GM18868 (cell line): Measurements from ENCODE around the gene CHERP.
"Not testable (repeated sequence)": the region's sequence is repeated elsewhere in the genome, so short reads cannot be mapped to it uniquely, and the experiment has no call there.

ENCODE experiments used
- ATAC-seq: cut with Tn5 transposase; IDR thresholded peaks from one replicate; pipeline ENCODE4 v1.9.1; 2021; ENCODE audit warnings: mild to moderate bottlenecking, moderate library complexity; ENCODE audit not compliant: unreplicated experiment

Gene CHERP

DNA sequence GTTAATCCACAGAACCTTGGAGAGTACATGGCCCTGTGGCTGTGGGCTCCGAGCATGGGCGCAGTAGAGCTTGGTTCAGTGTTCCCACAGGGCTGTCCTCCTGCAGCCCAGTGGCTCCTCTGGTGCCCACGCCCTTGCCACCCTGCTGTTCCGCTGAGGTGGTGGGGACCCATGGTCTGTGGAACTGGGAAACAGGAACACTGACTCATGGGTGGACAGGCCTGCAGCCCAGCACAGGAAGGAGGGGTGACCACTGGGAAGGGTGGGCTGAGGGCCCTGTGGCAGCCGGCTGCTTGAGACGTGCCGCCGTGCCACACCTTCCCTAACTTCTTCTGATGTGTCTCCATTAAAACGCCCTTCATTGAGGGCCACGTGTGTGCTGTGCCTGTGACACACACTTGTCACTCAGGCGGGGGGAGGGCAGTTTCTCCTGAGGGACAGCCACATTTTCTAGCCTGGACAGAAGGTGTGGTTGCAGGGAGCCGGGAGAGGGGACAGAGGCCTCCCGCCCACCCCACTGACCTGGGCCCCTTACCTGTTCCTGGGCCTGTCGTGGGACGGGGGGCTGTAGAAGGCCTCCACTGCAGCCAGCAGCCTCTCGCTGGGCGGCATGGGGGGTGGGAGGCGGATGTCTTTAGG, 21.1 kb downstream of the CHERP start:
- ATAC-seq = no peak

DNA sequence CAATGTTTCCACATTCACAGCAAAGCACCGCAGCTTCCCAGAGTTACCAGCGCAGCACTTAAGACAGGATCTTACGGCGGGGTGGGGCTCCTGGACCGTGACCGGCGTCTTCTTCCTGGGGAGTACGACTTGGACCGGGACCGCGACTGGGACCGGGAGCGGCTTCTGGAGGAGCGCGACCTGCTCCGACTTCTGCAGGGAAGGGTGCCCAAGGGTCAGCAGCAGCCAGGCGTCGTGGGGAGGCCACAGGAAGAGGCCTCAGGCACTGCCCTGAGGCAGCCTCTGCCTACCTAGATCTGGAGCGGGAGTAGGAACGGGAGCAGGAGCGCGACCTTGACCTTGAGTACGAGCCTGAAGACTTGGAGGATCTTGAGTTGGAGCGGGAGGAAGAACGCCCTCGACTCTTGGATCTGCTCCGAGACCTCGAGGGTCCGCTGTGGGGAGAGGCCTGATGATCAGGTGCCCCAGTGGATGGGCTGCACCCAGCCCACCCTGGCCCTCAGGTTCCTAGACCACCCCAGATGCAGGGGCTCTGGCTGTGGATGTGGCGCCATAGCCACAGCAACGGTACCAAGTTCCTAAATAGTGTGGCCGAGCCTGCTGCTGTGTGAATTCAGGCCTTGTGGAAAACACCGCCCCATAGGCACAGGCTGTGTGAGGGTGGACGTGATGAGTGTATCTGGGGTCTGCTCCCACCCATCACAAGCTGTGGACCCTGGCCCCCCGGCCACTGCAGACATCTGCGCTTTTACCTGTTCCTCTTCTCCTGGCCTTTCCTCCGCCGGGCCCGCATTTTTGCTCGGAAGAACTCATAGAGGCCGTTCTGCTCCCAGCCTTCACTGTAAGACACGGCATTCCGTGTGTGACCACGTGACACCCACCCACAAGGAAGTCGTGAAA, 21.9 kb downstream of the CHERP start:
- no peak for ATAC-seq

DNA sequence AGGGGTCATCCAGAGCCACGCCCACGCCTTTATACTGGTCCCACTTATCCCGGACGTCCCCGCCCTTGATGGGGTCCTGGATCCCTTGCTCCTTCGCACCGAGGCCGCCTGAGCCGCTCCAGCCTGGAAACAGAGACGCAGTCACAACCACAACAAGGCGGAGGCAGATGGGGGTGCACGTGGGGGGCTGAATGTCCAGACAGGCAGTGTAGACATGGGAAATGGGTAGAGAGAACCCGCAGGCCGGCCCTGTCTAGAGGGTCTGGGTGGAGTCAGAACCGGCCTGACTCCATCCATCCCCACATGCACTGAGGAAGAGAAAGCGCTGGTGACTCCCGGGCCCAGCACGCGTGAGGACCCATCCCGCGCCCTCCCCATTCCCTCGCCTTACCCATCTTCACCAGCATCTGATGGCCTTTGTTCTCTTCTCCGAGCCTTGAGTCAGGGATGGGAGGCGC, 23.0 kb downstream of the CHERP start:
- no peak for ATAC-seq

DNA sequence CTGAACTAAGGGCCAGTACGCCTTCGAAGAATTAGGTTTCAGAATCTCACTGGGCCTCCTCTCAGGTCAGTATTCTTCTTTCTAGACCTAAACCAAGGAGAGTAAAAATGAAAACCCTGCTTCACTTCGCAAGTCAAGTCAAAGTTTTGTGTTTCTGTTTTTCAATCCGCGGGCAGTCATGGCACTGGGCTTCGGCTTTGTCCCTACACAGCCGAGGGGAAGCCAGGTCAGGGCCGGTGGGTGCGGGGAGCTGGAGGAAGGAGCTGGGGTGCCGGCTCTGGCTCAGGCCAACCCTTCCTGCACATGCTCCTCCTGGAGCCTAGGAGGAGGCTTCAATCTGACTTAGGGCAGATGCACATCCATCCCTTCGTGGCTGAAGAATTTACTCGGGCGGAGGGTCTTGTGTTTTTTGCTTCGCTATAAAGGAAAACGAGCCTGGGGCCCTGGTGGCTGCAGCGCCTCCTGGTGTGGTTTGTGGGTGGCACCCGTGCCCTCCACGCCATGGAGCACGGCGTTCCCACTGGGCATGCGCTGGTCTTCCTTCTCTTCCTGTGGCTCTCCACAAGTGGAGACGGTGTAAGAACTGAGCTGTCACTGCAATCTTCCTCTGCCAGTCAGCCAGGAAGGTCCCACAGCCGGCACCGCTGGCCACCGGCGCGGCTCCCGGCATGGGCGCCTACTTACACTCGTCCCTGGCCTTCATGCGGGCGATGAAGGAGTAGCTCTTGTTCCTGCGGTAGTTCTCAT, 23.6 kb downstream of the CHERP start:
- ATAC-seq = no peak

DNA sequence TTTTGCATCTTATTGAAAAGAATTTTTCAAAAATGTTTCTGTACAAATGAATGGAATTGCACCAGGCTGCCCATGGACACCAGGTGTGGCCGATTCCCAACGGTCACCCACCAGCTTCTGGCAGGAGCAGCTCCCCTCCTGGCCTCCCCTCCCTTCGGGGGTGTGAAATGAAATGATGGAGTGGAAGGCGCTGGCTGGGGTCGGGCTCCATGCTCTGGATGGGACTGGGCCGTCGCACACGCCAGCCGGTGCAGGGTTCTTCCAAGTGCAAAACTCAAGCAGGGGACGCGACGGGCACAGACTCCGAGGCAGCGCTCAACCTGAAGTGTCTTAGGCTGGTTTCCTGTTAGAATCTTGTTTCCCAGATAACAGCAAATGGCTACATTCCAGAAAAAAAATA, 24.2 kb downstream of the CHERP start:
- no peak for ATAC-seq

DNA sequence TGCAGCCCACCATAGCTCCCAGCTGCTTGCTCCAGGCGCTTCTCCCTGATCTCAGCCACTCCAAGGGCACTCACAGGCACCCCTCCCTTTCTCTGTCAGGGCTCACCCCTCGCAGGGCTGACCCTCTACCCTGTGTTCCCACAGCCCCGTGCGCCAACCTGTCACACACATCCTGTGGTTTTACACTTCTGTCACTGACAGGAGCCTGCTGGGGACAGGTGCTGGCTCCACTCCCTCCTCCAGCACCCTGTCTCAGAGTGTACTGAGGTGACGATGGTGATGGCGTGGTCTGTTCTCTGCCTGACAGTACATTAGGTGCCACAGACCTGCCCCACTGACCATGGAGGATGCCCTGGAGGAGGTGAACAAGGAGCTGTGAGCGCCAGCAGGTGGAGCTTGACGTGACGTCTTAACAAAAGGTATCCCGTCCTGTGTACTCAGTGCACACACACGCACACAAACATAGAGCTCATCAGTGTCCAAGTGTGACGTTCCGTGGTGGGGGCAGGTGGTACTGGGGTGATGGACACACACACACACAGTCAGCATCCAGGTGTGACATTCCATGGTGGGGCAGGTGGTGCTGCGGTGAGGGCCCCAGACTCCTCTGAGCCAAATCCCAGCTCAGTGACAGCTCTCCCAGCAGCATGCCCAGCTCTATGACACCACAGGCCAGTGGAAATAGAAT, 25.2 kb downstream of the CHERP start:
- no peak for ATAC-seq

DNA sequence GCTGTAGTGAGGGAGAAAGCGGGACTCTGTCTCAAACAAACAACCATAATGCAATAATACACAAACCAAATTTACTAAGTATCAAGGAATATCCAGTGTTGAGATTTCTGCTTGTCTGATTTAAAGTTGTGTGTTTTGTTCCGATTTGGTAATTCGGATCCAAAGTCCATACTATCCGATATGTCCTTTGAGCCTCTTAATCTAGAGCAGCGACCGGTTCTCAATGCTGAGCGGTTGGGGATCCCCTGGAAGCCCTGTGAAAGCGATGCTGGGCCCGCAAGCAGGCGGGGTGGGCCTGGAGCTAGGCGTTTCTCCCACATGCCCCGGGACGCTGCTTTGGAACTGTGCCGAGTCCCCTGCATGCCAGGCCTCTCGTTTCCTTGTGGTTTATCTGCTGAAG, 25.9 kb downstream of the CHERP start:
- ATAC-seq = no peak

DNA sequence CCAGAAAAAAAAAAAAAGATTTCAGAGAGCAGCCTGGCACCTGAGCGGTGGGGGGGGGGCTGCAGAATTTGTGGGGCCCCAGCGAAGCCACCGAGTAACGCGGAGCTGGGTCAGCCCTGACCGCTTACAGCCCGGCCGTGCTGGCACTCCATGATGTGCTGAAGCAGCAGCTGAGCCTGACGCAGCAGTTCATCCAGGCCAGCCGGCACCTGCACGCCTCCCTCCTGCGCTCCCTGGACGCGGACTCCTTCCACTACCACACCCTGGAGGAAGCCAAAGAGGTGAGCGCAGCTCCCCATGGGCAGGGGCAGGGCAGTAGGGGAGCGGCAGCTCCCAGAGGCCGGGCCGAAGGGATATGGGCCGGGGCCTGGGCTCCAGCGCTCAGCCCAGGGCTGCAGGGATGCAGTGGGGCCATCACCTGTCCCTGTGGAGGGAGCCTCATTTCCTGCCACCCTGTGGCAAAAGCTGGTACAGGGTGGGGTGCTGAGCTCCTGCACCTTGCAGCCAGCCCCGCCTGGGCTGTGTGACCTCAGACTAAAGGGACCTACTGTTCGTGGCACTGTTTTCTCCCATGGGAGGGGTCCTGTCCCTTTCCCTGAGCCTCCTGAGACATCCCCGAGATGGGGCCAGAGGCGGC, 27.7 kb downstream of the CHERP start:
- ATAC-seq = no peak

DNA sequence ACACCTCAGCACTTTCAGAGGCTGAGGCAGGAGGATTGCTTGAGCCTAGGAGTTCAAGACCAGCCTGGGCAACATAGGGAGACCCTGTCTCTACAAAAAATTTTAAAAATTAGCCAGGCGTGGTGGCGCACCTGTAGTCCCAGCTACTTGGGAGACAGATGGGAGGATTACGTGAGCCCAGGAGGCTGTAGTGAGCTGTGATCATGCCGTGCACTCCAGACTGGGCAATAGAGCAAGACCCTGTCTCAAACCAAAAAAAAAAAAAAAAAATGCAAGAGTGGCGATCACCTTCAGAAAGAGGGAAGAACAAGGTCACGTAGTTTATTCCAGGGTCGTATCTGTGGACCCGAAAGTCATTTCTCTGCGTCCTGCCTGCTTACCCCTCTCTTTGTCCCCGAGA, 29.6 kb downstream of the CHERP start:
- not testable (repeated sequence) for ATAC-seq

DNA sequence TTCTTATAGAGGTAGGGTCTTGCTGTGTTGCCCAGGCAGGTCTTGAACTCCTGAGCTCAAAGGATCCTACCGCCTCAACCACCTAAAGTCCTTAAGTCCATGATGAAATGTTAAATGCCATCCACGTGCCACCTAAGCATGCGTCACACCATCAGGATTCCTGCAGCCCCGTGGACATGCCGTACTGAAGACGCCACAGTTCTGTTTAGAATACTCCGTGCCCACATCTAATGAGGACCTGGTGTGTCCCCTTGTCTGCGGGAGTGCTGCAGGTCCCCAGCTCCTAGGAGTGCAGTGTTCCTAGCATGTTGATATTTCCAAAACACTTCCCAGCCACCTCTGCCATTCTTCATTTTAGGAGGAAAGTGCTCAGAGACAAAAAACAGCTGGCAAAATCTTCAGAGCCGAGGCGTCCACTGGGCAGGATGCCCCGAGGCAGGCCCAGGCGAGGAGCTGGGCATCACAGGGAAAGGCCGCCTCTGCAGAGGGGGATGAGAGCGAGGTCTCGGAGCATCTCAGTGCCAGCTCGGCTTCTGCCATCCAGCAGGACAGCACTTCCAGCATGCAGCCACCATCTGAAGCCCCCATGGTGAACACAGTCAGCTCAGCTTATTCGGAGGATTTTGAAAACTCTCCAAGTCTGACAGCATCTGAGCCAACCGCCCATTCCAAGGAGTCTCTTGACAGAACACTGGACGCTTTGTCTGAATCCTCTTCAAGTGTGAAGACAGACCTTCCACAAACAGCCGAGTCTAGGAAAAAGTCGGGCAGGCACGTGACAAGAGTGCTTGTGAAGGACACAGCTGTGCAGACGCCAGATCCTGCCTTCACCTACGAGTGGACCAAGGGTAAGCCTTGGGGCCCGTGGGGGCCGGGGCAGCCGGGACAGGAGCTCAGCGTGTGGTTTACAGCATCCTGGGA, 32.8 kb downstream of the CHERP start:
- no peak for ATAC-seq

DNA sequence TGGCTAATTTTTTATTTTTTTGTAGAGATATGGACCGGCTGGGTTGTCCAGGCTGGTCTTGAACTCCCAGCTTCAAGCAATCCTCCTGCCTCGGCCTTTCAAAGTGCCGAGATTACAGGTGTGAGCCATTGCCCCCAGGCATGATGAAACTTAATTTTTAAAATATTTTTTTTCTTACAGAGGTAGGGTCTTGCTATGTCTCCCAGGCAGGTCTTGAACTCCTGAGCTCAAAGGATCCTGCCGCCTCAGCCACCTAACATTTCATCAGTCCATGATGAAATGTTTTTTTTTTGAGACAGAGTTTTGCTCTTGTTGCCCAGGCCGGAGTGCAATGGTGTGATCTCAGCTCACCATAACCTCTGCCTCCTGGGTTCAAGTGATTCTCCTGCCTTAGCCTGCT, 33.7 kb downstream of the CHERP start:
- no peak for ATAC-seq

DNA sequence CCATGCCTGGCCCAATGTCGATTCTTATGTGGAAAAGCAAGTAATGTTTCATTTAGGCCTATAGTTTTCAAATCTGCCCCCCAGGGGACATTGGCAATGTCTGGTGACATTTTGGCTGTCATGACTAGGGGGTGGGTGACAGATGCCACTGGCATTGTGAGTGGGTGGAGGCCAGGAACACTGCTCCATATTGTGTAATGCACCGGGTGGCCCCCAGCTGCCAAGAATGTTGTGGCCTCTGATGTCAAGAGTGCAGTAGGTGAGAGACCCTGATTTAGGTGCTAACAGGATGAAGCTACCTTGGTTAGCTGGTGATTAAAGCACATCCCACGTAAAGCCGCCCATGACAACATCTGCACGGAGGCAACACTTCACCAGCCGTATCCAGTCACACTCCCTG, 35.3 kb downstream of the CHERP start:
- no peak for ATAC-seq

DNA sequence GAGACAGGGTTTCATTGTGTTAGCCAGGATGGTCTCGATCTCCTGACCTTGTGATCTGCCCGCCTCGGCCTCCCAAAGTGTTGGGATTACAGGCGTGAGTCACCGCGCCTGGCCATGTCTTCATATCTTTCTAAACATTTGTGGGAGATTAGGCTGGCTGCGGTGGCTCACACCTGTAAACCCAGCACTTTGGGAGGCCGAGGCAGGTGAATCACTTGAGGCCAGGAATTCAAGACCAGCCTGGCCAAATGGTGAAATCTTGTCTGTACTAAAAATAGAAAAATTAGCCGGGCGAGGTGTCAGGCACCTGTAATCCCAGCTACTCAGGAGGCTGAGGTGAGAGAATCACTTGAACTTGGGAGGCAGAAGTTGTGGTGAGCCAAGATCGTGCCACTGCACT, 36.1 kb downstream of the CHERP start:
- ATAC-seq = not testable (repeated sequence)

DNA sequence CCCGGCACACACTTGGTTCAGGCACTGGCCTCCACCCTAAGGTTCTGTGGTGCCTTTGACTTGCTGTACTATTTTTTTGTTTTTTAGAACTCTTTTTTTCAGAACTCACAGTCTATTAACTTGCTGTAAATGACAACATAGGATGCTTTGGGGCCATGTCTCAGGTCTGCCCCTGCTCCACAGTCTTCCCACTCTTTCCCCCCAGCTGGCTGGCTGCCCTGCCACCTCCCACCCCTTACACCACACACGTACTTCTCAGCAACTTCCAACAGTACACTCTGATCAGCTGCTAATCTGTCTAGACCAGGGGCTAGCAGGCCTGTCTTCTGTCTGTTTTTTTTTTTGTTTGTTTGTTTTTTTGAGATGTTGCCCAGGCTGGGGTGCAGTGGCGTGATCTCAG, 38.0 kb downstream of the CHERP start:
- no peak for ATAC-seq

DNA sequence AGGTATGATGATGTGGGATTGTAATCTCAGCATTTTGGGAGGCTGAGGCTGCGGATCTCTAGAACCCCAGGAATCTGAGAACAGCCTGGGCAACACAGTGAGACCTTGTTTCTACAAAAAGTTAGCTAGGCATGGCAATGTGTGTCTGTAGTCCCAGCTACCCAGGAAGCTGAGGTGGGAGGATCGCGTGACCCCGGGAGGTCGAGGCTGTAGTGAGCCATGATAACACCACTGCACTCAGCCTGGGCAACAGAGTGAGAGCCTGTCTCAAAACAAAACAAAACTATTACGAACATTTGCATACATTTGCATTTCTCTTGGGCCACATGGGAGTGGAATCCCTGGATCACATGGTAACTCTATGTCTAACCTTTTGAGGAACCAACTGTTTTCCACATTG, 44.4 kb downstream of the CHERP start:
- no peak for ATAC-seq

DNA sequence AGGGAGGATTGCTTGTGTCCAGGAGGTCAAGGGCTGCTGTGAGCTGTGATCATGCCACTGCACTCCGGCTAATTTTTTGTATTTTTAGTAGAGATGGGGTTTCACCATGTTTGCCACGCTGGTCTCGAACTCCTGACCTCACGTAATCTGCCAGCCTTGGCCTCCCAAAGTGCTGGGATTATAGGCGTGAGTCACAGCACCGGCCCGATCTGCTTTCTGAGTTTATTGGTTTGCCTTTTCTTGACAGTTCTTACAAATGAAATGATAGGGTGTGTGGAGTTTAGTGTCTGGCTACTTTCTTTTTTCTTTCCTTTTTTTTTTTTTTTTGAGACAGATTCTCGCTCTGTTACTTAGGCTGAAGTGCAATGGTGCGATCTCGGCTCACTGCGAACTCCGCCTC, 45.2 kb downstream of the CHERP start:
- no peak for ATAC-seq

DNA sequence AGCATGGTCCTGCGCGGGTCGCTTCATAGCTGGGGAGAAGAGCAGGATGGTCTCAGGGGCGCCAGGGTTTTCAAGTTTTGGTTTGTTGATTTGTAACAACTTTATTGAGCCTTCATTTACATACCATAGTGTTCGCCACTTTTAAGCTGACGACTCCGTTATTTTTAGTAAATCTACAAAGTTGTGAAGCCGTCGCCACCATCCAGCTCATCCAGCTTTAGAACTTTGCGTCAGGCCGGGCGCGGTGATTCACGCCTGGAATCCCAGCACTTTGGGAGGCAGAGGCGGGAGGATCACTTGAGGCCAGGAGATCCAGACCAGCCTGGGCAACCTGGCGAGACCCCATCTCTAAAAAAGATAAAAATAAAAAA, 45.6 kb downstream of the CHERP start:
- ATAC-seq = no peak

DNA sequence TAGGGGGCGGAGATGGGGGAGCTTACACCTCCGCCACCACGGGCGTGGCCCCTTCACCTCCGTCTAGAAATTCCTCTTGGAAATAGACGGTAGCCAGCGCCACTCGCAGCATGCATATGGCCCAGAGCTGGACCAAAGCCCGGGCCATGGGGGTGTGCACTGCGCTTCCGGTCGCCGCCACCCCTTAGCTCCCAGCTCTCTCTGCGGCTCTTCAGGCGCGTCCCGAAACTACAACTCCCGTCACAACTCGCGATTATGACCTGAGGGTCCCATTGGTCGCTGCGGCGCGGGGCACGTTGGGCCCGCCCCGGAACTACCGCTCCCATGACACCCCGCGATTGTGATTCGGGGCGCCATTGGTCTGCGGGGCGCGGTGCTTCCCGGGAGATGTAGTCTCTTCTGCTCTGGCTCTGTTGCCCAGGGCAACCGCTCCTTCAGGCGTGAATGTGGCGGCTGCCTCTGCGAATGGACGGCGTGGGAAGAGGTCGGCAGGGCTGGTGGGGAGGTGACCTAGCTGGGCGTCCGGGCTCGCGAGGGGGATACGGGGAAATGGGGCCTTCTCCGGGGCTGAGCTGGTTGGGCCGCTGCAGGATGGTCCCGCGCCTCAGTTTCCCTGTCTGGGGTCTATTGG, 46.1 kb downstream of the CHERP start, which contains the start of the genes C19orf44 and CALR3:
Gene C19orf44 (plus strand): TSS at position 413 of the 631 bp plus-strand sequence. CDS start 4,399 bp downstream, outside the sequence.
Gene CALR3 (minus strand): TSS at position 186 of the 631 bp plus-strand sequence. CDS start 38 bp downstream, at position 148.
- peak; percentile 96 for ATAC-seq

DNA sequence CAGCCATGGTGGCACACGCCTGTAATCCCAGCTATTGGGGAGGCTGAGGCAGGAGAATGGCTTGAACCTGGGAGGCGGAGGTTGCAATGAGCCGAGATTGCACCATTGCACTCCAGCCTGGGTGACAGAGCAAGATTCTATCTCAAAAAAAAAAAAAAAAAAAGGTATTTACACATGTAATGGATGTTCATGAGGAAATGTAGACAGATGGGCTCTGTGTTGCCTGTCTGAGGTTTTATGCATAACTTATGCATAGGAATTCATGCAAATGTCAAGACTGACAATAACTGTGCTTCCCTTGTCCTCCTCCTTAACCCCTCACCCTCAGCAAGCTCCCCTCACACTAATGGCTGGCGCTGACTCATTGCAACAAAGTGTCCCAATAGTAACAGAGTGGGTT, 55.8 kb downstream of the CHERP start:
- not testable (repeated sequence) for ATAC-seq
